Cerebellar nuclear complex (tissue), 1 donor: Measurements from ENCODE around the gene KCTD10.

Experiments used
- DNase-seq, 2 experiments: peaks; one replicate each; lab custom pipeline; 2025; lab: John Stamatoyannopoulos, UW

The KCTD10 gene

GRCh38 chr12:109477185-109477962 lies at the start of gene KCTD10, which contains the start of gene UBE3B:
TSS of gene KCTD10 (minus strand) at chr12:109477300. CDS start at chr12:109477262, 38 bp downstream.
TSS of gene UBE3B (plus strand) at chr12:109477634. CDS start at chr12:109483552, 5,918 bp downstream.
- DNase-seq, result peak in 1 of 2 experiments; percentile 47

GRCh38 chr12:109525279-109525585 lies 48.1 kb upstream of the KCTD10 start:
- DNase-seq, result no peak

- DNase-seq, result no peak
Measured at GRCh38 chr12:109524466-109525278, 47.6 kb upstream of the KCTD10 start.

GRCh38 chr12:109523504-109523903 lies 46.4 kb upstream of the KCTD10 start:
- no peak for DNase-seq

- peak in 1 of 2 experiments; percentile 26 for DNase-seq
Measured at GRCh38 chr12:109523071-109523470, 46.0 kb upstream of the KCTD10 start.

GRCh38 chr12:109521831-109522230 lies 44.7 kb upstream of the KCTD10 start:
- DNase-seq, result no peak

- no peak for DNase-seq
Measured at GRCh38 chr12:109519787-109520186, 42.7 kb upstream of the KCTD10 start.

- DNase-seq, result peak in 1 of 2 experiments; percentile 6
Measured at GRCh38 chr12:109518820-109519665, 41.9 kb upstream of the KCTD10 start.

- no peak for DNase-seq
Measured at GRCh38 chr12:109517619-109518018, 40.5 kb upstream of the KCTD10 start.

- DNase-seq, result no peak
Measured at GRCh38 chr12:109513977-109514376, 36.9 kb upstream of the KCTD10 start.

GRCh38 chr12:109513051-109513450 lies 36.0 kb upstream of the KCTD10 start:
- DNase-seq, result no peak

- no peak for DNase-seq
Measured at GRCh38 chr12:109512608-109513007, 35.5 kb upstream of the KCTD10 start.

- DNase-seq, result no peak
Measured at GRCh38 chr12:109510196-109510595, 33.1 kb upstream of the KCTD10 start.

GRCh38 chr12:109504068-109504467 lies 27.0 kb upstream of the KCTD10 start:
- DNase-seq, result no peak

GRCh38 chr12:109503611-109504010 lies 26.5 kb upstream of the KCTD10 start:
- DNase-seq, result no peak

GRCh38 chr12:109502332-109502731 lies 25.2 kb upstream of the KCTD10 start:
- DNase-seq, result no peak

- no peak for DNase-seq
Measured at GRCh38 chr12:109501299-109501698, 24.2 kb upstream of the KCTD10 start.

GRCh38 chr12:109500406-109501185 lies 23.5 kb upstream of the KCTD10 start:
- DNase-seq, result no peak

- no peak for DNase-seq
Measured at GRCh38 chr12:109497675-109498074, 20.6 kb upstream of the KCTD10 start.

GRCh38 chr12:109496306-109496705 lies 19.2 kb upstream of the KCTD10 start:
- DNase-seq, result no peak

GRCh38 chr12:109495012-109495411 lies 17.9 kb upstream of the KCTD10 start:
- DNase-seq, result no peak
